ENCODE data around the gene TIPARP. TPM values are rescaled to one million over a fixed set of nuclear protein-coding genes. Genes with fewer than 3 reads are reported as not detected.
A peak's percentile ranks its signal among the peaks of the same experiment; 100 is the strongest.

Gene TIPARP
- total RNA-seq, 1 experiment from 2014 or later = 22.1 TPM

DNA sequence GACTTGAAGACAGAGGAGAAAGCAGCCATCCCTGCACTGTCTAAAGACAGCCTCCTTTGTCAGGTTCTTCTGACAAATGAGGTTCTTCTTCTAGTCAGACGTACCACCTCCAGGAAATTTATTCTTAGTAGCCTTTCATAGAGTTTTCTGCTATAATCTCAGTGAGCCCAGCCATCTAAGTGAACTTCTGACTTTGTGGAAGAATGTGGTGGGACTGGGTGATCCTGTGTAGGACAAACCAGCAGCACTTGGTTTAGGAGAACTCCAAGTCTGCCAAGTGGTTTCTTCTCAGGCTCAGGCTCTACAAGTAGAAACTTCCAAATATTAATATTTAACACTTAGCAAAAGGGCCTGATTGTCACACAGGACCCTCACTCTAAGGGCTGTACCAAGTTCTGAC, 52.1 kb downstream of the TIPARP start:
- no peaks in the 10 kb centered on the region for H3K9me3 ChIP-seq (ENCODE audit: control insufficient read depth, insufficient read depth, low read depth, low read length)
- no peak overlapping the region for H3K4me3 ChIP-seq (ENCODE audit: low read depth in 2 of 2, low read length in 2 of 2)
- no peaks in the 10 kb centered on the region for H3K27me3 ChIP-seq (ENCODE audit: control insufficient read depth, insufficient read depth, low read length)
- H3K4me1 ChIP-seq (ENCODE audit: control insufficient read depth, insufficient read depth, low read length) = no peaks in the 10 kb centered on the region
- POLR2A ChIA-PET = no interaction called here
- in situ Hi-C loops (cut with HindIII; ENCODE audit: low pct_unique_long_range_greater_than_20kb, low sequenced_read_pairs) = no loop called here
- TF ChIP-seq POLR2AphosphoS5 (IDR thresholded peaks at IDR 0.05; ENCODE audit: low read depth, low read length) (no peak), TCF7L2 (IDR thresholded peaks at IDR 0.05; ENCODE audit: low read depth, low read length) (no peak), SIN3A (IDR thresholded peaks at IDR 0.05; ENCODE audit: borderline replicate concordance, insufficient read depth, low read depth, low read length) (no peak)
- TF ChIP-seq, protein P1, sequence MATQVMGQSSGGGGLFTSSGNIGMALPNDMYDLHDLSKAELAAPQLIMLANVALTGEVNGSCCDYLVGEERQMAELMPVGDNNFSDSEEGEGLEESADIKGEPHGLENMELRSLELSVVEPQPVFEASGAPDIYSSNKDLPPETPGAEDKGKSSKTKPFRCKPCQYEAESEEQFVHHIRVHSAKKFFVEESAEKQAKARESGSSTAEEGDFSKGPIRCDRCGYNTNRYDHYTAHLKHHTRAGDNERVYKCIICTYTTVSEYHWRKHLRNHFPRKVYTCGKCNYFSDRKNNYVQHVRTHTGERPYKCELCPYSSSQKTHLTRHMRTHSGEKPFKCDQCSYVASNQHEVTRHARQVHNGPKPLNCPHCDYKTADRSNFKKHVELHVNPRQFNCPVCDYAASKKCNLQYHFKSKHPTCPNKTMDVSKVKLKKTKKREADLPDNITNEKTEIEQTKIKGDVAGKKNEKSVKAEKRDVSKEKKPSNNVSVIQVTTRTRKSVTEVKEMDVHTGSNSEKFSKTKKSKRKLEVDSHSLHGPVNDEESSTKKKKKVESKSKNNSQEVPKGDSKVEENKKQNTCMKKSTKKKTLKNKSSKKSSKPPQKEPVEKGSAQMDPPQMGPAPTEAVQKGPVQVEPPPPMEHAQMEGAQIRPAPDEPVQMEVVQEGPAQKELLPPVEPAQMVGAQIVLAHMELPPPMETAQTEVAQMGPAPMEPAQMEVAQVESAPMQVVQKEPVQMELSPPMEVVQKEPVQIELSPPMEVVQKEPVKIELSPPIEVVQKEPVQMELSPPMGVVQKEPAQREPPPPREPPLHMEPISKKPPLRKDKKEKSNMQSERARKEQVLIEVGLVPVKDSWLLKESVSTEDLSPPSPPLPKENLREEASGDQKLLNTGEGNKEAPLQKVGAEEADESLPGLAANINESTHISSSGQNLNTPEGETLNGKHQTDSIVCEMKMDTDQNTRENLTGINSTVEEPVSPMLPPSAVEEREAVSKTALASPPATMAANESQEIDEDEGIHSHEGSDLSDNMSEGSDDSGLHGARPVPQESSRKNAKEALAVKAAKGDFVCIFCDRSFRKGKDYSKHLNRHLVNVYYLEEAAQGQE (IDR thresholded peaks at IDR 0.05; ENCODE audit: insufficient read depth in 1 of 2, low read depth in 2 of 2, low read length in 1 of 2) = no peak
- TF ChIP-seq, protein P2, sequence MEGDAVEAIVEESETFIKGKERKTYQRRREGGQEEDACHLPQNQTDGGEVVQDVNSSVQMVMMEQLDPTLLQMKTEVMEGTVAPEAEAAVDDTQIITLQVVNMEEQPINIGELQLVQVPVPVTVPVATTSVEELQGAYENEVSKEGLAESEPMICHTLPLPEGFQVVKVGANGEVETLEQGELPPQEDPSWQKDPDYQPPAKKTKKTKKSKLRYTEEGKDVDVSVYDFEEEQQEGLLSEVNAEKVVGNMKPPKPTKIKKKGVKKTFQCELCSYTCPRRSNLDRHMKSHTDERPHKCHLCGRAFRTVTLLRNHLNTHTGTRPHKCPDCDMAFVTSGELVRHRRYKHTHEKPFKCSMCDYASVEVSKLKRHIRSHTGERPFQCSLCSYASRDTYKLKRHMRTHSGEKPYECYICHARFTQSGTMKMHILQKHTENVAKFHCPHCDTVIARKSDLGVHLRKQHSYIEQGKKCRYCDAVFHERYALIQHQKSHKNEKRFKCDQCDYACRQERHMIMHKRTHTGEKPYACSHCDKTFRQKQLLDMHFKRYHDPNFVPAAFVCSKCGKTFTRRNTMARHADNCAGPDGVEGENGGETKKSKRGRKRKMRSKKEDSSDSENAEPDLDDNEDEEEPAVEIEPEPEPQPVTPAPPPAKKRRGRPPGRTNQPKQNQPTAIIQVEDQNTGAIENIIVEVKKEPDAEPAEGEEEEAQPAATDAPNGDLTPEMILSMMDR (IDR thresholded peaks at IDR 0.05) = no peak
- H3K36me3 ChIP-seq (ENCODE audit: control insufficient read depth, insufficient read depth, low read length) = no peaks in the 10 kb centered on the region
- intact Hi-C loops (cut with micrococcal nuclease; ENCODE audit: unreplicated experiment) = no loop called here
- no peak overlapping the region for H3K27ac ChIP-seq (ENCODE audit: low read length)
- no peak for DNase-seq (ENCODE audit: low read depth, low spot score)
- CTCF ChIA-PET = no interaction called here
- no peak for ATAC-seq
- no TSS peak for BruUV-seq (replicated peaks)

DNA sequence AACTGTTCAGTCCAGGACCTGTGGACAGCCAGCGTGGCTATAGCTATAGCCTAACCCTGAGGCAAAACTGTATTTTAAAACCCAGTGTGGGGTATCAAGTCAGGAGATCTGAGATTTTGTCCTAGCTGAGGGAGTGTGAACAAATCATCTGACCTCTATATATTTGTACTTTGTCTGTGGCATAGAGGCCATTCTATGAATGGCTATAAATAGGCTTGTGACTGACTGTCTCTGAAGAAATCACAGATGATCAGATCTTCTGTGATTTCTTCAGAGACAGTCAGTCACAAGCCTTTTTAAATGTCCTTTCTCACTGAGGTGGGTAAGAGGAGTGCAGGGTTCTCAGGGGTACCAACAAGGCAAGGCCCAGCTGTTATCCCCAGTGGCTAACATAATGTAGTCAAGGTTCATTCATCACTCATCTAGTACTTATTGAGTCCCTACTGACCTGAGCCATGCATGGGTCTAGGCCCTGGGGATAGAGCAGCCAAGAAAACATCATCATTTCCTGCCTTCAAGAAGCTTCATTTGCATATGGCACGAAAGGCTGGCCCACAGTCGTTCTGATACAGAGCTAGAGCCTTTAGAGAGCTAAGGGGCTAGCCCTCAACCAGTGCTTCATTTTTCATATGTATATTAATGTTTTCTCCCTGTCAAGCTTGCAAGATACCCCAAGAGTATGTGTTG, 53.3 kb downstream of the TIPARP start:
- TF ChIP-seq SIN3A (IDR thresholded peaks at IDR 0.05; ENCODE audit: borderline replicate concordance, insufficient read depth, low read depth, low read length) (no peak), POLR2AphosphoS5 (IDR thresholded peaks at IDR 0.05; ENCODE audit: low read depth, low read length) (no peak), TCF7L2 (IDR thresholded peaks at IDR 0.05; ENCODE audit: low read depth, low read length) (no peak)
- TF ChIP-seq, protein P2 (IDR thresholded peaks at IDR 0.05) = no peak
- TF ChIP-seq, protein P1 (IDR thresholded peaks at IDR 0.05; ENCODE audit: insufficient read depth in 1 of 2, low read depth in 2 of 2, low read length in 1 of 2) = no peak
- Histone ChIP-seq H3K27ac (ENCODE audit: low read length) (no peak overlapping the region), H3K27me3 (ENCODE audit: control insufficient read depth, insufficient read depth, low read length) (no peaks in the 10 kb centered on the region), H3K4me3 (ENCODE audit: low read depth in 2 of 2, low read length in 2 of 2) (no peak overlapping the region), H3K4me1 (ENCODE audit: control insufficient read depth, insufficient read depth, low read length) (no peaks in the 10 kb centered on the region), H3K36me3 (ENCODE audit: control insufficient read depth, insufficient read depth, low read length) (no peaks in the 10 kb centered on the region), H3K9me3 (ENCODE audit: control insufficient read depth, insufficient read depth, low read depth, low read length) (no peaks in the 10 kb centered on the region)
- POLR2A ChIA-PET = no interaction called here
- CTCF ChIA-PET = interaction anchor here (0.6 kb wide), 2 partner anchors 33 to 412 kb away, joined by 3 to 4 read pairs; no protein-coding TSS in a partner anchor
- no TSS peak for BruUV-seq (replicated peaks)
- in situ Hi-C loops (cut with HindIII; ENCODE audit: low pct_unique_long_range_greater_than_20kb, low sequenced_read_pairs) (no loop called here), intact Hi-C loops (cut with micrococcal nuclease; ENCODE audit: unreplicated experiment) (no loop called here)
- no peak for DNase-seq (ENCODE audit: low read depth, low spot score)
- peak; percentile 42 for ATAC-seq
